ENCODE data around the gene CLNK.
"Not testable (repeated sequence)": the region's sequence is repeated elsewhere in the genome, so short reads cannot be mapped to it uniquely, and the experiment has no call there.

The CLNK gene

GRCh38 chr4:10625131-10625530, 59.4 kb downstream of the CLNK start:
- no peaks in the 10 kb centered on the region for H3K9me3 ChIP-seq (ENCODE audit: insufficient read depth, low read length)
- no peak overlapping the region for H3K9ac ChIP-seq (ENCODE audit: insufficient read length, low read depth)
- no peak for DNase-seq (ENCODE audit: low read depth, low spot score)
- H3K27me3 ChIP-seq (ENCODE audit: insufficient read depth, insufficient read length) = no peaks in the 10 kb centered on the region
- no peak overlapping the region for H3K4me3 ChIP-seq (ENCODE audit: insufficient read length, low read depth)
- H3K36me3 ChIP-seq (ENCODE audit: insufficient read depth, insufficient read length, low read length) = no peaks in the 10 kb centered on the region
- no peak for TF ChIP-seq YY1 (IDR thresholded peaks at IDR 0.05; ENCODE audit: insufficient read depth, insufficient read length)
- no peak for TF ChIP-seq ZNF274 (IDR thresholded peaks at IDR 0.05; ENCODE audit: low read depth, low read length)
- TF ChIP-seq SUZ12 (IDR thresholded peaks at IDR 0.05; ENCODE audit: extremely low read depth, insufficient read depth, insufficient read length) = no peak
- H3K4me1 ChIP-seq (ENCODE audit: insufficient read depth, insufficient read length) = no peaks in the 10 kb centered on the region

- Histone ChIP-seq H3K9ac (ENCODE audit: insufficient read length, low read depth) (no peak overlapping the region), H3K4me1 (ENCODE audit: insufficient read depth, insufficient read length) (no peaks in the 10 kb centered on the region), H3K9me3 (ENCODE audit: insufficient read depth, low read length) (no peaks in the 10 kb centered on the region), H3K27me3 (ENCODE audit: insufficient read depth, insufficient read length) (no peaks in the 10 kb centered on the region), H3K4me3 (ENCODE audit: insufficient read length, low read depth) (no peak overlapping the region), H3K36me3 (ENCODE audit: insufficient read depth, insufficient read length, low read length) (no peaks in the 10 kb centered on the region)
- DNase-seq (ENCODE audit: low read depth, low spot score) = no peak
- no peak for TF ChIP-seq ZNF274 (IDR thresholded peaks at IDR 0.05; ENCODE audit: low read depth, low read length)
- TF ChIP-seq SUZ12 (IDR thresholded peaks at IDR 0.05; ENCODE audit: extremely low read depth, insufficient read depth, insufficient read length) = no peak
- TF ChIP-seq YY1 (IDR thresholded peaks at IDR 0.05; ENCODE audit: insufficient read depth, insufficient read length) = no peak
Measured at GRCh38 chr4:10623862-10624261, 60.7 kb downstream of the CLNK start.

GRCh38 chr4:10623241-10623640, 61.3 kb downstream of the CLNK start:
- Histone ChIP-seq H3K27me3 (ENCODE audit: insufficient read depth, insufficient read length) (no peaks in the 10 kb centered on the region), H3K36me3 (ENCODE audit: insufficient read depth, insufficient read length, low read length) (no peaks in the 10 kb centered on the region), H3K4me1 (ENCODE audit: insufficient read depth, insufficient read length) (no peaks in the 10 kb centered on the region), H3K9me3 (ENCODE audit: insufficient read depth, low read length) (no peaks in the 10 kb centered on the region), H3K9ac (ENCODE audit: insufficient read length, low read depth) (no peak overlapping the region), H3K4me3 (ENCODE audit: insufficient read length, low read depth) (no peak overlapping the region)
- DNase-seq (ENCODE audit: low read depth, low spot score) = no peak
- TF ChIP-seq ZNF274 (IDR thresholded peaks at IDR 0.05; ENCODE audit: low read depth, low read length) = no peak

DNA sequence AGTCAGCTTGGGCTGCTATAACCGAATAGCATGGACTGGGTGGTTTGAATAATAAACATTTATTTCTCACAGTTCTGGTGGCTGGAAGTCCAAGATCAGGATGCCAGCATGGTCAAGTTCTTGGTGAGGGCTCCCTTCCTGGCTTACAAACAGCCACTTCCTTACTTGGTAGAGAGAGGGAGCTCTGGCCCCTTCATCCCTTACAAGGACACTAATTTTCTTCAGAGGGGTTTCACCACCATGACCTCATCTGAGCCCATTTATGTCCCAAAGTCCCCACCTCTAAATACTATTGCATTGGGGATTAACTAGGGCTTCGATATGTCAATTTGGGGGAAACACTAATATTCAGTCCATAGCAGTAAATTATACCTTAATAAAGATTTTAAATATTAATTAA, 61.8 kb downstream of the CLNK start:
- no peaks in the 10 kb centered on the region for H3K9me3 ChIP-seq (ENCODE audit: insufficient read depth, low read length)
- H3K4me3 ChIP-seq (ENCODE audit: insufficient read length, low read depth) = no peak overlapping the region
- DNase-seq (ENCODE audit: low read depth, low spot score) = no peak
- no peak for TF ChIP-seq ZNF274 (IDR thresholded peaks at IDR 0.05; ENCODE audit: low read depth, low read length)
- no peak for TF ChIP-seq SUZ12 (IDR thresholded peaks at IDR 0.05; ENCODE audit: extremely low read depth, insufficient read depth, insufficient read length)
- TF ChIP-seq YY1 (IDR thresholded peaks at IDR 0.05; ENCODE audit: insufficient read depth, insufficient read length) = no peak
- no peaks in the 10 kb centered on the region for H3K36me3 ChIP-seq (ENCODE audit: insufficient read depth, insufficient read length, low read length)
- no peak overlapping the region for H3K9ac ChIP-seq (ENCODE audit: insufficient read length, low read depth)
- no peaks in the 10 kb centered on the region for H3K4me1 ChIP-seq (ENCODE audit: insufficient read depth, insufficient read length)
- H3K27me3 ChIP-seq (ENCODE audit: insufficient read depth, insufficient read length) = no peaks in the 10 kb centered on the region

GRCh38 chr4:10620935-10621488, 63.6 kb downstream of the CLNK start:
- H3K36me3 ChIP-seq (ENCODE audit: insufficient read depth, insufficient read length, low read length) = no peaks in the 10 kb centered on the region
- no peaks in the 10 kb centered on the region for H3K9me3 ChIP-seq (ENCODE audit: insufficient read depth, low read length)
- TF ChIP-seq YY1 (IDR thresholded peaks at IDR 0.05; ENCODE audit: insufficient read depth, insufficient read length) = no peak
- no peak for TF ChIP-seq SUZ12 (IDR thresholded peaks at IDR 0.05; ENCODE audit: extremely low read depth, insufficient read depth, insufficient read length)
- TF ChIP-seq ZNF274 (IDR thresholded peaks at IDR 0.05; ENCODE audit: low read depth, low read length) = no peak
- H3K4me1 ChIP-seq (ENCODE audit: insufficient read depth, insufficient read length) = no peaks in the 10 kb centered on the region
- H3K4me3 ChIP-seq (ENCODE audit: insufficient read length, low read depth) = no peak overlapping the region
- no peaks in the 10 kb centered on the region for H3K27me3 ChIP-seq (ENCODE audit: insufficient read depth, insufficient read length)
- no peak for DNase-seq (ENCODE audit: low read depth, low spot score)
- H3K9ac ChIP-seq (ENCODE audit: insufficient read length, low read depth) = no peak overlapping the region

DNA sequence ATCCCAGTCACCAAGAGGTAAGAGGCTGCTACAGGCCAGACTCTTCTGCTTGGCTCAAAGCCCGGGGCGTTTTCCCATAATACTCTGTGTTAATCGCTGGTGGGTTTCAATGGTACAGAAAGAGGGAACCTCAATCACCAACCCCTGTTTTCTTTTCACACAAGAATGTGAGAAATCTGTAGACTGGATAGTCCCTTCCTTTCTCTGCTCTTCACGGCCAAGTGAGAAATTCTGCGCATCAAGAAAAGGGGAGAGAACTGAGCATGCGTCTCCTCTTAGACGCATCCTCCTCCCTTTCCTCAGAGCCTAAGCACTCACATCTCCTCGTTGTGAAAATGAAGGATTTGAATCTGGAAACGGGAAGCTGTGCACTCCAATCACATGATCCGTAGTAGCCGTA, 64.7 kb downstream of the CLNK start:
- no peak for DNase-seq (ENCODE audit: low read depth, low spot score)
- TF ChIP-seq YY1 (IDR thresholded peaks at IDR 0.05; ENCODE audit: insufficient read depth, insufficient read length) (no peak), SUZ12 (IDR thresholded peaks at IDR 0.05; ENCODE audit: extremely low read depth, insufficient read depth, insufficient read length) (no peak), ZNF274 (IDR thresholded peaks at IDR 0.05; ENCODE audit: low read depth, low read length) (no peak)
- Histone ChIP-seq H3K36me3 (ENCODE audit: insufficient read depth, insufficient read length, low read length) (no peaks in the 10 kb centered on the region), H3K4me3 (ENCODE audit: insufficient read length, low read depth) (no peak overlapping the region), H3K9ac (ENCODE audit: insufficient read length, low read depth) (no peak overlapping the region), H3K9me3 (ENCODE audit: insufficient read depth, low read length) (no peaks in the 10 kb centered on the region), H3K4me1 (ENCODE audit: insufficient read depth, insufficient read length) (no peaks in the 10 kb centered on the region), H3K27me3 (ENCODE audit: insufficient read depth, insufficient read length) (no peaks in the 10 kb centered on the region)

DNA sequence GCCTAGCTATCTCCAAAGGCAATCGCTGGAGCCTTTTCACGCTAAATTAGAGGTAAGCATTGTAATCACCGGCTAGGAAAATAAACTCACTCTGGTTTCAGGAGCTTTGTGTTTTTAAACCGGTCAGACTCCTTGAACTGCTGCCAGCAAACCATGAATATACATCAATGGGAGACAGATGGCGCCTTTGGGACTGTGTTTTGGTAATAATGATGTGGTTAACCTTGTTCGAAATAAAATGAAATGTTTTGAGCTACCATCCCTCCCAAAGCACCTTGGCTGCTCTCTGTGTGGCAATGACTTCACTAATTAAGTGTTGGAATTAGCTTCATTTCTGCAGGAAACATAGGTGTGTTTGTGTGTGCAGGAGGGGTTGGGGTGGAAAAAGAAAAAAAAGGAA, 65.3 kb downstream of the CLNK start:
- H3K4me1 ChIP-seq (ENCODE audit: insufficient read depth, insufficient read length) = no peaks in the 10 kb centered on the region
- no peak overlapping the region for H3K4me3 ChIP-seq (ENCODE audit: insufficient read length, low read depth)
- no peaks in the 10 kb centered on the region for H3K9me3 ChIP-seq (ENCODE audit: insufficient read depth, low read length)
- H3K9ac ChIP-seq (ENCODE audit: insufficient read length, low read depth) = no peak overlapping the region
- no peak for DNase-seq (ENCODE audit: low read depth, low spot score)
- no peaks in the 10 kb centered on the region for H3K27me3 ChIP-seq (ENCODE audit: insufficient read depth, insufficient read length)
- no peak for TF ChIP-seq YY1 (IDR thresholded peaks at IDR 0.05; ENCODE audit: insufficient read depth, insufficient read length)
- no peak for TF ChIP-seq ZNF274 (IDR thresholded peaks at IDR 0.05; ENCODE audit: low read depth, low read length)
- TF ChIP-seq SUZ12 (IDR thresholded peaks at IDR 0.05; ENCODE audit: extremely low read depth, insufficient read depth, insufficient read length) = no peak
- no peaks in the 10 kb centered on the region for H3K36me3 ChIP-seq (ENCODE audit: insufficient read depth, insufficient read length, low read length)

- not testable (repeated sequence) for H3K4me1 ChIP-seq (ENCODE audit: insufficient read depth, insufficient read length); H3K36me3 ChIP-seq (ENCODE audit: insufficient read depth, insufficient read length, low read length); H3K4me3 ChIP-seq (ENCODE audit: insufficient read length, low read depth); DNase-seq (ENCODE audit: low read depth, low spot score); H3K27me3 ChIP-seq (ENCODE audit: insufficient read depth, insufficient read length); H3K9ac ChIP-seq (ENCODE audit: insufficient read length, low read depth)
- peaks cover 23% of the 10 kb centered on the region for H3K9me3 ChIP-seq (ENCODE audit: insufficient read depth, low read length)
Measured at GRCh38 chr4:10614926-10615325, 69.6 kb downstream of the CLNK start.
